OCI-LY7 (cell line): ENCODE measurements around the gene KNSTRN. TPM values are rescaled to one million over a fixed set of nuclear protein-coding genes. Genes with fewer than 3 reads are reported as not detected.

Experiments
- BruUV-seq: library from RNA; stranded (reverse); fragments of 400-500 nt; replicated peaks from 2 replicates; lab custom pipeline; 2021; lab: Mats Ljungman, UMichigan
- CTCF ChIA-PET: fragments of 300-600 bp; sonication (Branson Sonifier 250); formaldehyde crosslinking; loops from one replicate; lab custom pipeline; 2022; ENCODE audit warnings: antibody characterized with exemption; ENCODE audit not compliant: unreplicated experiment; lab: Charles Lee
- POLR2A ChIA-PET: fragments of 300-600 bp; sonication (Branson Sonifier 250); formaldehyde crosslinking; loops from one replicate; lab custom pipeline; 2022; ENCODE audit warnings: antibody characterized with exemption; lab: Charles Lee
- DNase-seq: peaks from one replicate; pipeline ENCODE4 v3.0.0-alpha.2; 2015; ENCODE audit warnings: low spot score
- H2AFZ ChIP-seq: fragments of 200-600 bp; sonication (generic), shearing (Covaris generic); 2 replicates; pipeline ENCODE4 v1.6.1; 2014; ENCODE audit warnings: mild to moderate bottlenecking, antibody characterized with exemption, low read length, moderate library complexity
- H3K27ac ChIP-seq: fragments of 200-600 bp; sonication (generic); 2 replicates; pipeline ENCODE4 v1.5.1; 2014; ENCODE audit warnings: mixed run types, low read depth, mild to moderate bottlenecking, moderate library complexity, low read length, inconsistent platforms; ENCODE audit not compliant: poor library complexity, severe bottlenecking
- H3K36me3 ChIP-seq: fragments of 200-600 bp; sonication (generic); 2 replicates; pipeline ENCODE4 v1.6.1; 2014; ENCODE audit warnings: mild to moderate bottlenecking, antibody characterized with exemption, low read length, moderate library complexity, mixed read lengths; ENCODE audit not compliant: insufficient read depth
- H3K4me1 ChIP-seq: fragments of 200-600 bp; sonication (generic); 2 replicates; pipeline ENCODE4 v1.5.1; 2014; ENCODE audit warnings: mild to moderate bottlenecking, low read length; ENCODE audit not compliant: insufficient read depth, poor library complexity, severe bottlenecking
- H3K4me2 ChIP-seq: fragments of 200-600 bp; sonication (generic); 2 replicates; pipeline ENCODE4 v1.6.1; 2014; ENCODE audit warnings: mild to moderate bottlenecking, low read length
- H3K4me3 ChIP-seq: fragments of 200-600 bp; sonication (generic); 2 replicates; pipeline ENCODE4 v1.5.1; 2014; ENCODE audit warnings: mild to moderate bottlenecking, low read depth, low read length; ENCODE audit not compliant: poor library complexity, severe bottlenecking
- H3K79me2 ChIP-seq: fragments of 200-600 bp; sonication (generic); 2 replicates; pipeline ENCODE4 v1.6.1; 2016; ENCODE audit warnings: low read depth, mild to moderate bottlenecking, low read length, moderate library complexity, mixed read lengths; ENCODE audit not compliant: insufficient read depth
- H3K9me2 ChIP-seq: fragments of 200-600 bp; sonication (generic); 2 replicates; pipeline ENCODE4 v1.6.1; 2016; ENCODE audit warnings: mild to moderate bottlenecking, low read length, mixed read lengths; ENCODE audit not compliant: insufficient read depth
- H3K9me3 ChIP-seq: fragments of 200-600 bp; sonication (generic); 2 replicates; pipeline ENCODE4 v1.6.1; 2014; ENCODE audit warnings: mild to moderate bottlenecking, mixed run types, low read length, mixed read lengths
- H4K20me1 ChIP-seq: fragments of 200-600 bp; sonication (generic); 2 replicates; pipeline ENCODE4 v1.6.1; 2014; ENCODE audit warnings: mild to moderate bottlenecking, antibody characterized with exemption, low read length, moderate library complexity, mixed read lengths; ENCODE audit not compliant: insufficient read depth
- EZH2phosphoT487 ChIP-seq: fragments of 200-600 bp; sonication (generic); IDR thresholded peaks from 2 replicates; pipeline ENCODE4 v1.6.1; 2018; ENCODE audit warnings: low read depth, borderline replicate concordance, mild to moderate bottlenecking, mixed run types, antibody characterized with exemption, low read length, moderate library complexity, mixed read lengths
- intact Hi-C: fragments of 100-400 bp; cut with micrococcal nuclease; formaldehyde crosslinking; loops from one replicate; pipeline ENCODE4 v1.10.0; 2022; ENCODE audit not compliant: unreplicated experiment
- total RNA-seq, 2 experiments: library from RNA; depleted of rRNA in 1 of 2; stranded (reverse); fragments of >200 nt in 1 of 2; shearing (Covaris generic) in 1 of 2; gene quantifications; 2 replicates each; pipeline ENCODE4 v1.2.3, GENCODE V29; 2014 to 2022
- TF ChIP-seq, protein P1 (sequence below): fragments of 200-600 bp; sonication (generic); conservative IDR thresholded peaks from 2 replicates; pipeline ENCODE4 v1.5.1; 2014; ENCODE audit warnings: mild to moderate bottlenecking, antibody characterized with exemption, low read length, moderate library complexity, mixed read lengths

Gene KNSTRN
- total RNA-seq, 2 experiments from 2014 or later, result 89.6 to 106 TPM

DNA sequence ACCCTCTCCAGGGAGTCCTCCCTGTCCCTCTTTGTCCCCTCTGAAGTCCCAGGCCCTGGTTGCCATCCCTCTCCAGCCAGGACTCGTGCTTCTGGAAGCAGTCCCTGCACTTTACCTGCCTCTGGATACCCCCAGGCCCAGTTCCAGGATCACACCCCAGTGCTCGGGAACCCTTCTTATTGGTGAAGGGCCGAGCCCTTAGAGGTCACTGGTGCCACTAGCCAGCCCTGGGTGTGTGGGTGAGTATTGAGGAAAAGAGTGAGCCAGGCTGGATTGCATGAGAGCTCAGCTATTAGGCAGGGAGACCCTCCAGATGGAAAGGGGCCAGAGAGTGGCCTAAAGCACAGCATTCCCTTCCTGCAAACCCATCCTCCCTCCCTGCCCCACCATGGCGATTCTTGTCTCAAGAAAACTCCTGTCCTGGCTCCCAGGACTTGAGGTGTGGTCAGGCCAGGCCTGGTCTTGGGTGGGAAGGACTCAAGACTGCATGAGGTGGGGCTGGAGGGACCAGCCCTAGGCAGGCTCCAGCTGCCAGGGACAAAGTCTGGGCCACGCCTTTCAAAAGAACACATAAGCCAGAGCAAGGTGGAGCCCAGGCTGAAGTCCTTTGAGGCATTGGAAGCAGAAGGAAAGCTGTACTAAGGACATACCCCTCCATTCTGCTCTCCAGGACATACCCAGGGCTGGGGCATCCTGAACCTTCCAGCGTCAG lies 36.5 kb upstream of the KNSTRN start:
- ChIA-PET POLR2A (no interaction called here), CTCF (no interaction called here)
- no peaks in the 10 kb centered on the region for H3K36me3 ChIP-seq
- no peaks in the 10 kb centered on the region for H4K20me1 ChIP-seq
- H2AFZ ChIP-seq, result no peak overlapping the region
- BruUV-seq, result no TSS peak
- H3K4me1 ChIP-seq, result peaks cover 4% of the 10 kb centered on the region
- no peaks in the 10 kb centered on the region for H3K9me2 ChIP-seq
- DNase-seq, result no peak
- TF ChIP-seq, protein P1, sequence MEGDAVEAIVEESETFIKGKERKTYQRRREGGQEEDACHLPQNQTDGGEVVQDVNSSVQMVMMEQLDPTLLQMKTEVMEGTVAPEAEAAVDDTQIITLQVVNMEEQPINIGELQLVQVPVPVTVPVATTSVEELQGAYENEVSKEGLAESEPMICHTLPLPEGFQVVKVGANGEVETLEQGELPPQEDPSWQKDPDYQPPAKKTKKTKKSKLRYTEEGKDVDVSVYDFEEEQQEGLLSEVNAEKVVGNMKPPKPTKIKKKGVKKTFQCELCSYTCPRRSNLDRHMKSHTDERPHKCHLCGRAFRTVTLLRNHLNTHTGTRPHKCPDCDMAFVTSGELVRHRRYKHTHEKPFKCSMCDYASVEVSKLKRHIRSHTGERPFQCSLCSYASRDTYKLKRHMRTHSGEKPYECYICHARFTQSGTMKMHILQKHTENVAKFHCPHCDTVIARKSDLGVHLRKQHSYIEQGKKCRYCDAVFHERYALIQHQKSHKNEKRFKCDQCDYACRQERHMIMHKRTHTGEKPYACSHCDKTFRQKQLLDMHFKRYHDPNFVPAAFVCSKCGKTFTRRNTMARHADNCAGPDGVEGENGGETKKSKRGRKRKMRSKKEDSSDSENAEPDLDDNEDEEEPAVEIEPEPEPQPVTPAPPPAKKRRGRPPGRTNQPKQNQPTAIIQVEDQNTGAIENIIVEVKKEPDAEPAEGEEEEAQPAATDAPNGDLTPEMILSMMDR, result no peak
- no peaks in the 10 kb centered on the region for H3K79me2 ChIP-seq
- H3K9me3 ChIP-seq, result no peaks in the 10 kb centered on the region
- no peak overlapping the region for H3K4me3 ChIP-seq
- intact Hi-C loops, result no loop called here
- H3K4me2 ChIP-seq, result no peak overlapping the region
- H3K27ac ChIP-seq, result no peak overlapping the region

DNA sequence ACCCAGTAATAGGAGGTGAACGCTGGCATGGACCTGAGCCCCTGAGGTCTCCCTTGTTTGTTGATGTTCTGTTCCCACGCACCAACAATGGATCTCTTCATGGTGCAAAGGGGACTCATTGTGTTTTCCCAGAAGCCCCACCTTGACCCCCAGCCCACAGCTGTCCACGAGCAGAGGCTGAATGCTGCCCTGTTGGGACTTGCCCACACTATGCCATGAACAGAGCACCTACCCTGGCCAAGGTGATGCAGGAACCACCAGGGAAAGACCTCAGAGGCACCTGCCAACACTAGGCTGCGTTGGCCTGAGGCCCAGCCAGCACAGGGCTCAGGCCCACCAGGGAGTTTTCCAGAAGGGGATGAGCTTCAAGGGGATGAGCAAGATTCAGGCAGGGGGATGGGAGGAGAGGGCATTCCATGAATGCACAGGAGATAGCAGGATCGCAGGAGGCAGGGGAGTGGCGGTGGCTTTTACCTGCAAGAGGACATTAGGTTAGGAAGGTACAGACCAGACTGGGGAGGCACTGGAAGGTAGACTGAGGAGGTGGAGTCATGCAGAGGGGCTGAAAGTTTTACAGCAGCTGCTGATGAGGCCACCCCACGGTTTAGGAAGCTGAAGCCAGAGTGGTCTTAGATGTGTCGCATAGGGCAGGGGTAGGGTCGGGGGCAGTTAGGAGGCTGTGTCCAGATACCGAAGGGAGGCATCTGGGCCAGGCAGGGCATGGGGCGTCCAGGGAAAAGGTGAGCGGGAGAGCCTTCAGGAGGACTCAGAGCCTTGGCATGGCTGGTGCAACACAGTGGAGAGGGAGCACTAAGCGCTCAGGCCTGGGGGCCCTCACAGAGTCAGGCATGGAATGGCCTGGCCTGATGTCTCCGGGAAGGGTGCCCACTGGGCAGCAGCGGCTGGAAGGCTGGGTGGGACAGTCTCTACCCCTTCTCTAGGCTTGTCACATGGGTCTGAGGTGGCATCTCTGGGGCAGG lies 35.7 kb upstream of the KNSTRN start:
- POLR2A ChIA-PET, result no interaction called here
- DNase-seq, result no peak

More for the DNA sequence above, 35.7 kb upstream of the KNSTRN start:
- intact Hi-C loops, result no loop called here
- Histone ChIP-seq H3K79me2 (no peaks in the 10 kb centered on the region), H2AFZ (no peak overlapping the region), H3K36me3 (no peaks in the 10 kb centered on the region), H4K20me1 (no peaks in the 10 kb centered on the region), H3K4me1 (peaks cover 4% of the 10 kb centered on the region), H3K9me2 (no peaks in the 10 kb centered on the region), H3K4me2 (no peak overlapping the region), H3K27ac (no peak overlapping the region), H3K4me3 (no peak overlapping the region), H3K9me3 (no peaks in the 10 kb centered on the region)
- BruUV-seq, result no TSS peak
- CTCF ChIA-PET, result no interaction called here
- TF ChIP-seq, protein P1, result no peak
- TF ChIP-seq EZH2phosphoT487, result no peak
